H9 (cell line): ENCODE data around the gene MYO5C. TPM values are rescaled to one million over a fixed set of nuclear protein-coding genes. Genes with fewer than 3 reads are reported as not detected.

ENCODE experiments used
- DNase-seq: peaks from one replicate; pipeline ENCODE4 v3.0.0-alpha.2; 2017
- H2AFZ ChIP-seq: one replicate; pipeline ENCODE4 v1.6.1; 2013; ENCODE audit warnings: mild to moderate bottlenecking, low read length, control low read depth, moderate library complexity
- H2AK5ac ChIP-seq: 2 replicates; pipeline ENCODE4 v1.6.1; 2013; ENCODE audit warnings: low read length, control low read depth, mixed read lengths; ENCODE audit not compliant: insufficient read length
- H2BK120ac ChIP-seq: one replicate; pipeline ENCODE4 v1.6.1; 2013; ENCODE audit warnings: low read depth, mild to moderate bottlenecking, low read length, control low read depth, inconsistent platforms; ENCODE audit not compliant: poor library complexity, severe bottlenecking
- H2BK12ac ChIP-seq: 2 replicates; pipeline ENCODE4 v1.6.1; 2013; ENCODE audit warnings: low read length, control low read depth, mixed read lengths, low read depth; ENCODE audit not compliant: insufficient read length
- H2BK15ac ChIP-seq: 2 replicates; pipeline ENCODE4 v1.6.1; 2013; ENCODE audit warnings: low read depth, low read length, control low read depth
- H2BK20ac ChIP-seq: one replicate; pipeline ENCODE4 v1.6.1; 2013; ENCODE audit warnings: low read depth, mild to moderate bottlenecking, low read length, control low read depth, inconsistent platforms; ENCODE audit not compliant: poor library complexity, severe bottlenecking
- H2BK5ac ChIP-seq: 2 replicates; pipeline ENCODE4 v1.6.1; 2013; ENCODE audit warnings: low read length, control low read depth, mixed read lengths; ENCODE audit not compliant: insufficient read length
- H3K14ac ChIP-seq: 2 replicates; pipeline ENCODE4 v1.6.1; 2013; ENCODE audit warnings: low read length, control low read depth; ENCODE audit not compliant: insufficient read depth
- H3K18ac ChIP-seq: 2 replicates; pipeline ENCODE4 v1.6.1; 2013; ENCODE audit warnings: low read depth, mild to moderate bottlenecking, mixed read lengths, low read length, control low read depth; ENCODE audit not compliant: insufficient read length
- H3K23ac ChIP-seq: 2 replicates; pipeline ENCODE4 v1.6.1; 2013; ENCODE audit warnings: low read length, control low read depth, mixed read lengths, low read depth; ENCODE audit not compliant: insufficient read length
- H3K23me2 ChIP-seq: 2 replicates; pipeline ENCODE4 v1.6.1; 2013; ENCODE audit warnings: low read depth, mild to moderate bottlenecking, mixed read lengths, low read length, control low read depth; ENCODE audit not compliant: insufficient read length, poor library complexity, severe bottlenecking
- H3K27ac ChIP-seq: 2 replicates; pipeline ENCODE4 v1.5.1; 2013; ENCODE audit warnings: low read length, control low read depth, mixed read lengths, low read depth; ENCODE audit not compliant: insufficient read length
- H3K27me3 ChIP-seq: 2 replicates; pipeline ENCODE4 v1.6.1; 2013; ENCODE audit warnings: low read length, control low read depth, inconsistent platforms; ENCODE audit not compliant: insufficient read depth
- H3K4ac ChIP-seq: 2 replicates; pipeline ENCODE4 v1.6.1; 2013; ENCODE audit warnings: low read depth, mild to moderate bottlenecking, control low read depth, inconsistent platforms, low read length, moderate library complexity
- H3K4me1 ChIP-seq: 2 replicates; pipeline ENCODE4 v1.6.1; 2013; ENCODE audit warnings: low read length, control low read depth, inconsistent platforms; ENCODE audit not compliant: insufficient read depth
- H3K4me2 ChIP-seq: 2 replicates; pipeline ENCODE4 v1.6.1; 2013; ENCODE audit warnings: low read length, control low read depth, mixed read lengths; ENCODE audit not compliant: insufficient read length, insufficient read depth
- H3K56ac ChIP-seq: 2 replicates; pipeline ENCODE4 v1.6.1; 2013; ENCODE audit warnings: low read depth, mild to moderate bottlenecking, mixed read lengths, low read length, control low read depth; ENCODE audit not compliant: insufficient read length
- H3K79me1 ChIP-seq: 2 replicates; pipeline ENCODE4 v1.6.1; 2013; ENCODE audit warnings: low read depth, mild to moderate bottlenecking, moderate library complexity, low read length, control low read depth, inconsistent platforms; ENCODE audit not compliant: insufficient read depth, poor library complexity, severe bottlenecking
- H3K79me2 ChIP-seq: 2 replicates; pipeline ENCODE4 v1.6.1; 2013; ENCODE audit warnings: low read length, control low read depth, inconsistent platforms; ENCODE audit not compliant: insufficient read depth
- H3K9ac ChIP-seq: 2 replicates; pipeline ENCODE4 v1.6.1; 2013; ENCODE audit warnings: low read length, control low read depth, mixed read lengths; ENCODE audit not compliant: insufficient read length; ENCODE audit errors: extremely low read depth
- H3K9me3 ChIP-seq: one replicate; pipeline ENCODE4 v1.6.1; 2013; ENCODE audit warnings: low read depth, low read length, inconsistent platforms; ENCODE audit not compliant: control insufficient read depth
- H3T11ph ChIP-seq: one replicate; pipeline ENCODE4 v1.6.1; 2013; ENCODE audit warnings: mild to moderate bottlenecking, low read length, control low read depth, inconsistent platforms
- H4K20me1 ChIP-seq: one replicate; pipeline ENCODE4 v1.6.1; 2013; ENCODE audit not compliant: control insufficient read depth, insufficient read length, insufficient read depth
- H4K5ac ChIP-seq: 2 replicates; pipeline ENCODE4 v1.6.1; 2013; ENCODE audit warnings: low read depth, mild to moderate bottlenecking, mixed read lengths, low read length, control low read depth; ENCODE audit not compliant: insufficient read length
- H4K8ac ChIP-seq: replicated peaks from 2 replicates; pipeline ENCODE4 v1.6.1; 2013; ENCODE audit warnings: low read length, control low read depth, mixed read lengths, low read depth; ENCODE audit not compliant: insufficient read length
- H4K91ac ChIP-seq: 2 replicates; pipeline ENCODE4 v1.6.1; 2013; ENCODE audit warnings: low read depth, mild to moderate bottlenecking, moderate library complexity, mixed read lengths, low read length, control low read depth; ENCODE audit not compliant: insufficient read length
- H3K27ac Mint-ChIP-seq, 3 experiments: 2 replicates in 2 of 3; 3 replicates in 1 of 3; pipeline ENCODE4 v1.8.0; 2020 to 2021; ENCODE audit warnings: mixed read lengths in 3 of 3, mild to moderate bottlenecking in 1 of 3, moderate library complexity in 1 of 3
- H3K27me3 Mint-ChIP-seq: 2 replicates; pipeline ENCODE4 v1.8.0; 2021; ENCODE audit warnings: low read depth, mild to moderate bottlenecking, moderate library complexity, mixed read lengths
- H3K36me3 Mint-ChIP-seq, 3 experiments: 2 replicates in 2 of 3; 3 replicates in 1 of 3; pipeline ENCODE4 v1.8.0; 2020 to 2021; ENCODE audit warnings: low read depth in 3 of 3, mixed read lengths in 3 of 3; ENCODE audit not compliant: insufficient read depth in 1 of 3
- H3K4me1 Mint-ChIP-seq, 2 experiments: 2 replicates each; pipeline ENCODE4 v1.8.0; 2020; ENCODE audit warnings: mixed read lengths in 2 of 2
- H3K4me3 Mint-ChIP-seq, 2 experiments: 2 replicates in 1 of 2; 3 replicates in 1 of 2; pipeline ENCODE4 v1.8.0; 2020 to 2021; ENCODE audit warnings: mild to moderate bottlenecking in 2 of 2, mixed read lengths in 2 of 2, moderate library complexity in 1 of 2
- H3K9me3 Mint-ChIP-seq, 2 experiments: 2 replicates in 1 of 2; 3 replicates in 1 of 2; pipeline ENCODE4 v1.8.0; 2020; ENCODE audit warnings: mild to moderate bottlenecking in 2 of 2, mixed read lengths in 2 of 2, moderate library complexity in 1 of 2
- WGBS: extraction: QIAGEN DNeasy Blood & Tissue Kit; methylation state at CpG from one replicate; pipeline ENCODE4 v1.1.7; 2013; ENCODE audit warnings: missing lambda C conversion rate, low lambda C conversion rate, mixed read lengths; ENCODE audit not compliant: insufficient read length; ENCODE audit errors: extremely low coverage; 5-methylcytosine and 5-hydroxymethylcytosine counted together
- total RNA-seq: library from RNA; stranded (reverse); gene quantifications from 2 replicates; pipeline ENCODE4 v1.2.1, GENCODE V29; 2021
- TF ChIP-seq, protein P1 (sequence below): fragments of 200-600 bp; sonication (generic); conservative IDR thresholded peaks from 3 replicates; pipeline ENCODE4 v1.8.0; 2021; ENCODE audit warnings: antibody characterized with exemption, mild to moderate bottlenecking

The MYO5C gene
- total RNA-seq, 1 experiment from 2014 or later: 22.2 TPM

DNA sequence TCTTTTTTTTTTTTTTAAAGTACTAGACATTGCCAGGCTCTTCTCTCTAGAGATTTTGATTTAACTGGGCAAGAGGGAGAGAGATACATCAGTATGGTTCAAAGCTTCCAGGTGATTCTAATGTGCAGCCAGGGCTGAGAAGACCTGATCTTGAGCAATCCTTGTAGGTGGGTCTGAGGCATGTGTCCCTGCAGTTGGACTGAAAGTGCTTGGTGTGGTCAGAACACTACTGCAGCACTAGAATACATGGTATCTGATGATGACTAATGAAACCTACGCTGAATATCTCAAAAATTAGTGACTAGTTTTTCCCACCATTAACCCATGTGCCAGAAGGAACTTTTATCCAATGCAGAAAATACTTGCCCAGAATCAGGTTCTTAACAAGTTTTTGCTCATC, 34.4 kb upstream of the MYO5C start:
- Histone ChIP-seq H3K14ac (no peak overlapping the region), H4K8ac (no peak overlapping the region), H2AK5ac (no peak overlapping the region), H3T11ph (no peak overlapping the region), H3K79me1 (no peaks in the 10 kb centered on the region), H2BK15ac (no peak overlapping the region), H3K9me3 (no peaks in the 10 kb centered on the region), H2BK5ac (no peak overlapping the region), H3K4me2 (no peak overlapping the region), H3K18ac (no peak overlapping the region), H4K5ac (no peak overlapping the region), H3K27ac (no peak overlapping the region), H3K9ac (no peak overlapping the region), H4K20me1 (no peaks in the 10 kb centered on the region), H3K56ac (no peak overlapping the region), H4K91ac (no peak overlapping the region), H2BK12ac (no peak overlapping the region), H3K23me2 (no peaks in the 10 kb centered on the region), H3K23ac (no peak overlapping the region), H3K27me3 (no peaks in the 10 kb centered on the region), H2BK120ac (no peak overlapping the region), H3K4ac (no peak overlapping the region), H3K4me1 (no peaks in the 10 kb centered on the region), H2AFZ (no peak overlapping the region), H3K79me2 (no peaks in the 10 kb centered on the region), H2BK20ac (no peak overlapping the region)
- H3K27ac Mint-ChIP-seq: no peak overlapping the region; a peak in 1 of 7 replicates
- TF ChIP-seq, protein P1, sequence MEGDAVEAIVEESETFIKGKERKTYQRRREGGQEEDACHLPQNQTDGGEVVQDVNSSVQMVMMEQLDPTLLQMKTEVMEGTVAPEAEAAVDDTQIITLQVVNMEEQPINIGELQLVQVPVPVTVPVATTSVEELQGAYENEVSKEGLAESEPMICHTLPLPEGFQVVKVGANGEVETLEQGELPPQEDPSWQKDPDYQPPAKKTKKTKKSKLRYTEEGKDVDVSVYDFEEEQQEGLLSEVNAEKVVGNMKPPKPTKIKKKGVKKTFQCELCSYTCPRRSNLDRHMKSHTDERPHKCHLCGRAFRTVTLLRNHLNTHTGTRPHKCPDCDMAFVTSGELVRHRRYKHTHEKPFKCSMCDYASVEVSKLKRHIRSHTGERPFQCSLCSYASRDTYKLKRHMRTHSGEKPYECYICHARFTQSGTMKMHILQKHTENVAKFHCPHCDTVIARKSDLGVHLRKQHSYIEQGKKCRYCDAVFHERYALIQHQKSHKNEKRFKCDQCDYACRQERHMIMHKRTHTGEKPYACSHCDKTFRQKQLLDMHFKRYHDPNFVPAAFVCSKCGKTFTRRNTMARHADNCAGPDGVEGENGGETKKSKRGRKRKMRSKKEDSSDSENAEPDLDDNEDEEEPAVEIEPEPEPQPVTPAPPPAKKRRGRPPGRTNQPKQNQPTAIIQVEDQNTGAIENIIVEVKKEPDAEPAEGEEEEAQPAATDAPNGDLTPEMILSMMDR: no peak
- no CpG with 5 or more reads among the region's 1 CpG for WGBS
- no peaks in the 10 kb centered on the region for H3K27me3 Mint-ChIP-seq
- no peak overlapping the region for H3K4me3 Mint-ChIP-seq
- H3K36me3 Mint-ChIP-seq: peaks cover 1 to 10% (median 6%) of the 10 kb centered on the region in 3 experiments; a peak in 5 of 7 replicates
- peaks cover 7% of the 10 kb centered on the region in 2 experiments; a peak in 3 of 4 replicates for H3K4me1 Mint-ChIP-seq
- no peaks in the 10 kb centered on the region for H3K9me3 Mint-ChIP-seq
- DNase-seq: no peak
